EH (cell line): ENCODE results near the gene SDHA.
"Not testable (repeated sequence)": the region's sequence is repeated elsewhere in the genome, so short reads cannot be mapped to it uniquely, and the experiment has no call there.

ENCODE experiments used
- DNase-seq: peaks from one replicate; pipeline ENCODE4 v3.0.0-alpha.2; 2015; ENCODE audit warnings: low read depth

Gene SDHA

DNA sequence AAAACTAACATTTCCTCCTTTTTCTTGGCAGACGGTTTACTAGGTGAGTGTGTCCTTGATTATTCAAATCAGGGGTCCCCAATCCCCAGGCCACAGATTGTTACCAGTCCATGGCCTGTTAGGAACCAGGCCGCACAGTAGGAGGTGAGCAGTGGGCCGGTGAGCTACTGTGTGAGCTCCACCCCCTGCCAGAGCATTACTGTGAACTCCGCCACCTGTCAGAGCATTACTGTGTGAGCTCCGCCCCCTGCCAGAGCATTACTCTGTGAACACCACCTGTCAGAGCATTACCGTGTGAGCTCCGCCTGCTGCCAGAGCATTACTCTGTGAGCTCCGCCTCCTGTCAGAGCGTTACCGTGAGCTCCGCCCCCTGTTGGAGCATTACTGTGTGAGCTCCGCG, 39.0 kb downstream of the SDHA start:
- DNase-seq: no peak

DNA sequence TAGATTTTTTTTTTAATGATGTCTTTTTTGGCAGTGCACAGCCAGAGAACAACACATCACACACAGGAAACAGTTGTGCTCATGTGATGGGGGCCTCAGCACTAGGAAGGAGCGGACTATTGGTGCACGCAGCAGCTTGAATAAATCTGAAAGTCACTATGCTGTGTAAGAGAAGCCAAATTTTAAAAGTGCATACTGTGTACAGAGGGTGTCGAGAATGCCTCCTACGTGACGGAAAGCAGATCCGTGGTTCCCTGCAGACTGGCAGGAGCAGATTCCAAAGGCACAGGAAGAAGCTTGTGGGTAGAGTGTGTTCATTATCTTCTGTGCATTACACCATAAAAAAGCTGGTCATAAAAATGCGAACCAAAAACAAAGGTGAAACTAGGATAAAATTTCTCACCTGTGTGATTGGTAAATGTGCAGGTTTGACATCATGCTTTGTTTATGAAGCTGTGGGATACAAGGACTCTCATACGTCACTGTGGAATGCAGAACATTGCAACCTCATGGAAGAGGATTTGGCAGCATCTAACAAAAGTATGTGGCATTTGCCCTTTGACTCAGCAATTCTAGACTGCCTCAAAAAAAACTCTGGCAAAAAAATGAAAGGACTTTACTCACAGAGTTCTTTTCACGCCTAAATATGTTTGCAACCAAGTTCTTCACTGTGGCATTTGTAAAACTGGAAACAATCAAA, 45.3 kb downstream of the SDHA start:
- DNase-seq: peak; percentile 97

- no peak for DNase-seq
Observed at GRCh38 chr5:264338-264737, 46.2 kb downstream of the SDHA start.

- DNase-seq: peak; percentile 69
Observed at GRCh38 chr5:266311-267026, 48.3 kb downstream of the SDHA start.

GRCh38 chr5:267716-268115, 49.6 kb downstream of the SDHA start:
- no peak for DNase-seq

DNA sequence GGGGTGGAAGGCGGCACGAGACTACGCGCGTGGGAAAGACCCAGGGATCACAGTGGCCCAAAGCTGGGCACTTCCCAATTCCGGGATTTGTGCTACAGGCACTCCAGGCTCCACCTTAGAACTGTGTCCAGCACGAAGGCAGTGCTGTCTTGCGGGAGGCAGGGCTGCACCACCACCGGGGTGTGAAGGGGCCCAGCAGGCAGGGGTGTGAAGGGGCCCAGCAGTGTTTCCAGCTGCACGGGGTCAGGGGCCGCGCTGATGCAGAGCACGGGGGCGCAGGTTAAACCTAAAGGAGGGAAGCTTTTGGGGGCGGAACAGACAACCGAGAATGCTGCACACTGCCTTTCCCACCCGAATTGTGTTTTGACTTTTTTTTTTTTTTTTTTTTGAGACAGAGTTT, 52.2 kb downstream of the SDHA start:
- no peak for DNase-seq

- DNase-seq: not testable (repeated sequence)
Observed at GRCh38 chr5:271828-272167, 53.7 kb downstream of the SDHA start.

GRCh38 chr5:273091-273490, 55.0 kb downstream of the SDHA start:
- DNase-seq: not testable (repeated sequence)

DNA sequence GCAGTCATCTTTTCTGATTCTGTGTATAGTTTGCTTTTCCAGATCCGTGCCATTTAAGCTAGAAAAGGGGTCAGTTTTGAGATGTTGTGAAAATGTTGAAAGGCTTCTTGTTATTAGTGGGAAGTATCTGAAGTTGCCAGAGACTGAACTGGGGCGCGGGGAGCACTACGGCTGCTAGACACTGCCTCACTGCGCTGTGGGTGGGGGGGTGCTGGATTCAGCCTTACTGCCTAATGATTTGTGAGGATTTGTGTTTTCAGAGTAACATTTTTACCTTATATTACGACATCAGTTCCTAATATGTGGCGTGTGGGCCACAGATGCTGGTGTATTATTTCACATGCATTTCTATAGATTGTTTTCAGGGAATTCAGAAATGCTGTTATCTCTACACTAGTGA, 55.4 kb downstream of the SDHA start:
- DNase-seq: not testable (repeated sequence)

DNA sequence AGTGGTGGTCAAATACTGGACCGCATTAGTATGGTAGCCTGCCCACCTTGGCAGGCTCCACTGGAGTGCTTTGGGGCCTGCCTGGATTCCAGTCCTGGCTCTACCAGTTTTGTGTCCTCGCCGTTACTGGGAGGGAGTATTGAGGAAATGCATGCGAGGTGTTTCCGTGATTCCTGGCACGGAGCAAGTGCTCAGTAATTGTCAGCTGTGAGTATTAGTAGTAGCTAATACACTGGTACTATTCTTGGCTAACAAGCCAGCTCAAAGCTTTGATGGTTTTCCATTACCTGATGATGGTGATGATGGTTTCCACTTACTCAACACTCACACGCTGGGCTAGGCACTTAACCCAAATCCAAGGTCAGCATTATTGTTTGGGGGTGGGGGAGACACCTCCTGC, 56.2 kb downstream of the SDHA start:
- not testable (repeated sequence) for DNase-seq

DNA sequence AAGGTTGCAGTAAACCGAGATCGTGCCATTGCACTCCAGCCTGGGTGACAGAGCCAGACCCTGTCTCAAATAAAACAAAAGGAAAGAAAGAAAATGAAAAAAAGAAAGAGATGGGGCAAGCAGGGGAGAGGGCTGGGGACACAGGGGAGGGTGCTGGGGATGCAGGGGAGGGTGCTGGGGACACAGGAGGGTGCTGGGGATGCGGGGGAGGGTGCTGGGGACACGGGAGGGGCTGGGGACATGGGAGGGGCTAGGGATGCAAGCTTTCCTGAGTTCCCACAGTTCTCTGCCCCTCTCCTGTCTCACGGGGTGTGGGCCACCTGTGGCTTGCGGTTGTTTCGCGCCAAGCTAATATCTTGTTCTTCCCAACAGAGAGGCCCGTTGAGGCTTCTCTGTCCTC, 60.5 kb downstream of the SDHA start:
- no peak for DNase-seq

GRCh38 chr5:279051-279665, 61.0 kb downstream of the SDHA start:
- not testable (repeated sequence) for DNase-seq

DNA sequence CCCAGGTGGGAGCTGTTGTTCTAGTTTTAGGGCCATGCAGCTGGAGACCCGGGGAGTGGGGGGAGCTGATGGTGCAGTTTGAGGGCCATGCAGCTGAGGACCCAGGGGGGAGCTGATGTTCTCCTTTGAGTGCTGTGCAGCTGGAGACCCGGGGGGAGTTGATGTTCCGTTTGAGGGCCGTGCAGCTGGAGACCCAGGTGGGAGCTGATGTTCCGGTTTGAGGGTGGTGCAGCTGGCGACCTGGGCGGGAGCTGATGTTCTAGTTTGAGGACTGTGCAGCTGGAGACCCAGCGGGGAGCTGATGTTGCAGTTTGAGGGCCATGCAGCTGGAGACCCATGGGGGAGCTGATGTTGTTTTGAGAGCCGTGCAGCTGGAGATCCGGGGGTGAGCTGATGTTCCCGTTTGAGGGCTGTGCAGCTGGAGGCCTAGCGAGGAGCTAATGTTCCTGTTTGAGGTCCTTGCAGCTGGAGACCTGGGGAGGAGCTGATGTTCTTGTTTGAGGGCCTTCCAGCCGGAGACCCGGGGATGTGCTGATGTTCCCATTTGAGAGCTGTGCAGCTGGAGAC, 68.0 kb downstream of the SDHA start:
- DNase-seq: no peak

GRCh38 chr5:290200-290599, 72.1 kb downstream of the SDHA start:
- not testable (repeated sequence) for DNase-seq

DNA sequence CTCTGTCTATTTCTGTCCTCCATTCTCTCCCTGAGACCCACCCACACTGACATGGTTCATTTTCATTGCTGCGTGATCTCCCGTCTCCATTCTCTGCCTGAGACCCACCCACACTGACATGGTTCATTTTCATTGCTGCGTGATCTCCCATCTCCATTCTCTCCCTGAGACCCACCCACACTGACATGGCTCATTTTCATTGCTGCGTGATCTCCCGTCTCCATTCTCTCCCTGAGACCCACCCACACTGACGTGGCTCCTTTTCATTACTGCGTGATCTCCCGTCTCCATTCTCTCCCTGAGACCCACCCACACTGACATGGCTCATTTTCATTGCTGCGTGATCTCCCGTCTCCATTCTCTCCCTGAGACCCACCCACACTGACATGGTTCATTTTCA, 73.2 kb downstream of the SDHA start:
- DNase-seq: not testable (repeated sequence)

DNA sequence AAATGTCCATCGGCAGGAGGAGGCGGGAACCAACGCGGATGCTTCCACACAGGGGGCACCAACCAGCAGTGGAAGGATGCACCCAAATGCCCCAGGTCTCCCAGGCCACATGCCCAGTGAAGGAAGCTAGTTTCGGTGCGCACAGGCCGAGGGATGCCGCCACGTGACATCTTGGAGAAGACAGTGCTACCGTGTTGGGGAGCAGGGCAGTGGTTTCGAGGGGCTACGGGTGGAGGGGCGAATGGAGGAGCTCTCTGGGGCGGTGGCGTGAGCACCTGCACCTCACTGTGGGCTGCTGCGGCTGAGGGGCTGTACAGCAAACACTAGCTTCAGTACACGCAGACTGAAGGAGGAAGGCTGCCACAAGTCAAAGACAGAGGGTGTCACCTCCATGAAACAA, 76.7 kb downstream of the SDHA start:
- DNase-seq: not testable (repeated sequence)

DNA sequence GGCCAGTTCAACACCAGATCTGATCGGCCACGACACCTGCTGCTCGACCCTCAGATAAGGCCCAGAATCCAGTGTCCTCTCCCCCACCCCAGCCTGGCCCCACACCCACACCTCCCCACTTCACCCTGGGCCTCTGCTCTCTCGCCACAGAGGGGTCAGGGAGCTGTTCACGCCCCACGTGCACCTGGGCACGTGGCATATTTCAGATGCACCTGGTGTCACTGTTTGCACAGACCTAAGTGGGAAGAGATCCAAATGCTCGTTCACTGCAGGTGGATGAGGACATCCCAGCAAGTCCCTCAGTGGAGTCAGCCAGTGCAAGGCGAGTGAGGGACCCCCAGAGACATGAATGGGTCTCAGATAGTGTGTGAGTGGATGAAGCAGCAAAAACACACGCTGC, 78.1 kb downstream of the SDHA start:
- DNase-seq: not testable (repeated sequence)

- DNase-seq: peak; percentile 73
Observed at GRCh38 chr5:296954-297353, 78.8 kb downstream of the SDHA start.

GRCh38 chr5:297448-297847, 79.3 kb downstream of the SDHA start:
- DNase-seq: not testable (repeated sequence)

DNA sequence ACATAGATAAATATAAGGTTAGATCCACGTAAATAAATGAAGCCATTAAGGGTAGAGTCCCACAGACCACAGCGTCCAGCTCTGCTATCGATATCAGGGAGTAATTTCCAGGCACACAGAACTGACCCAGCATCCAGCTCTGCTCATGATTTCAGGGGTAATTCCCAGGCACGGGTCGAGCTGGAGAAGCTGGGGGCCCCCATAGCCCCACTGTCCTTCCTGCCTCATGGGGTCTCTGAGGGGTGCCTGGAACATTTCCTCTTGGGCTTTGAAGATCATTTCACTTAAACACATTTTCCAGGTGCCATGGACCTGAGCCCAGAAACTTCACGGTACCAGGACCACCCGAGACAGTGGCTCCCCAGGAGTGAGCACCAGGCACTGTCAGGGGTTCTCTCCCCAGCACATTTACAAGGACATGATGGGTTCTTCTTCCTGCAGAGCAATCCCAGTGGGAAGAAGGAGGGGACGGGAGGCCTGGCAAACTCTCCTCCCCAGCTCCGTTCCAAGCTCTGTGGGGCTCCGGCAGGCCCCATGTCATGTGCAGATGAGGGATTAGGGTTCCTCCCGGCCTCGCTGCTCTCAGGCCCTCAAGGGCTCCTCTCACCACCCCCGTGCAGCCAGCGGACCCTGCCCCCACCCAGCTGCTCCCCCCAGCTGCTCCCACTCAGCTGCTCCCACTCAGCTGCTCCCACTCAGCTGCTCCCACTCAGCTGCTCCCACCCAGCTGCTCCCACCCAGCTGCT, 80.0 kb downstream of the SDHA start:
- DNase-seq: not testable (repeated sequence)

- DNase-seq: no peak
Observed at GRCh38 chr5:298737-299125, 80.6 kb downstream of the SDHA start.

DNA sequence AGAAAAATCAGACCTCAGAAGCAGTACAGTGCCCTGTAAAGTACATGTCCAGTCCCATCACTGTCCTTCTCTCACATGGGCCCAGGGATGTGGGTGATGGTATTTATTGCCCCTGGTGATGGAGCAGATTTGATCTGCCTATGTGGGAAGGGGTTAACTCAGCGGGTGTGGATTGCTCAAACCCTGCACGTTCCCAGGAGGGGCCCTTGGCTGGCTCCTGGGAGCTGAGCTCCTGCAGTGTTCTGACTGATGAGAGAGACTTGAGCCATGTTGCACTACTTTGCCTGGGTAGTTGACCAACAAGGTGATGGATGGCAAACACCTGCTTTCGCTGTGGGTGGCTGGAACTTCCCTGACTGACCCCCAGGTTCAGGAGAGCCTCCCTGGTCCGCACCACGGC, 81.8 kb downstream of the SDHA start:
- DNase-seq: not testable (repeated sequence)
